ENCODE data around the gene ATP13A2.

DNA sequence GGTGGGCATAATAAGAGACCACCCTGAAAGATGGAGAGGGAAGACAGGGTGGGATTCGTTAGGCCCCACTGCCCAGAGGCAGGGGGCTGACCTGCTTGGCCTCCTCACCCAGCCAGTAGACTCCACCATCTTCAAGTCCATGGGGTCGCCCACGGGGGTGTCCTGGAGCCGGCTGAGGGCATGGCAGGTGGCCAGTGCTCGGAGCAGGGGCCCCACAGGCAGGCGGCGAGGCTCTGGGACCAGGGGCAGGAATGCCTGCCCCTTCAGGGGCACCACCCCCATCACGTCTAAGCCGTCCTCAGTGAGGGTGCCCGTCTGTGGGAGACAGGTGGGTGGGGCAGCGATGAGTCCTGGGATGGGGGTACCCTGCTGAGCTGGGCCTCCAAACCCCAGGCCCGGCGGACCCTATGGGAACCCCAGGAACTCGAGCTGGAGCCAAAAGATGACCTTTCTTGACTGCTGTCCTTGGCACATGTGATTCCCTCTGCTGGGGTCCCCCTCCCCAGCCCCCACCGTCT is 18.1 kb downstream of the ATP13A2 start:
- TF ChIP-seq TAF1 (IDR thresholded peaks at IDR 0.05; ENCODE audit: borderline replicate concordance, low read depth, low read length) (no peak), FOXJ3 (CRISPR knock-in tag; IDR thresholded peaks at IDR 0.05) (no peak), SIN3A (IDR thresholded peaks at IDR 0.05; ENCODE audit: borderline replicate concordance, low read depth, low read length) (no peak), YY1 (IDR thresholded peaks at IDR 0.05; ENCODE audit: low read depth) (no peak), RXRA (IDR thresholded peaks at IDR 0.05; ENCODE audit: borderline replicate concordance, low read depth) (no peak), ELF1 (IDR thresholded peaks at IDR 0.05) (no peak)
- TF ChIP-seq, protein P1, sequence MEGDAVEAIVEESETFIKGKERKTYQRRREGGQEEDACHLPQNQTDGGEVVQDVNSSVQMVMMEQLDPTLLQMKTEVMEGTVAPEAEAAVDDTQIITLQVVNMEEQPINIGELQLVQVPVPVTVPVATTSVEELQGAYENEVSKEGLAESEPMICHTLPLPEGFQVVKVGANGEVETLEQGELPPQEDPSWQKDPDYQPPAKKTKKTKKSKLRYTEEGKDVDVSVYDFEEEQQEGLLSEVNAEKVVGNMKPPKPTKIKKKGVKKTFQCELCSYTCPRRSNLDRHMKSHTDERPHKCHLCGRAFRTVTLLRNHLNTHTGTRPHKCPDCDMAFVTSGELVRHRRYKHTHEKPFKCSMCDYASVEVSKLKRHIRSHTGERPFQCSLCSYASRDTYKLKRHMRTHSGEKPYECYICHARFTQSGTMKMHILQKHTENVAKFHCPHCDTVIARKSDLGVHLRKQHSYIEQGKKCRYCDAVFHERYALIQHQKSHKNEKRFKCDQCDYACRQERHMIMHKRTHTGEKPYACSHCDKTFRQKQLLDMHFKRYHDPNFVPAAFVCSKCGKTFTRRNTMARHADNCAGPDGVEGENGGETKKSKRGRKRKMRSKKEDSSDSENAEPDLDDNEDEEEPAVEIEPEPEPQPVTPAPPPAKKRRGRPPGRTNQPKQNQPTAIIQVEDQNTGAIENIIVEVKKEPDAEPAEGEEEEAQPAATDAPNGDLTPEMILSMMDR (IDR thresholded peaks at IDR 0.05), result no peak
